RKO (cell line): ENCODE measurements around the gene ETFA.

ENCODE experiments used
- DNase-seq: peaks from one replicate; pipeline ENCODE4 v3.0.0-alpha.2; 2016; ENCODE audit warnings: low spot score

Gene ETFA

GRCh38 chr15:76311100-76311953, at the start of gene ETFA:
Gene ETFA, minus strand, starts transcription at chr15:76311469. Its CDS starts 81 bp downstream, at chr15:76311388.
- DNase-seq, result peak; percentile 95

GRCh38 chr15:76360416-76360815, 49.1 kb upstream of the ETFA start:
- no peak for DNase-seq

- DNase-seq, result no peak
Measured at GRCh38 chr15:76359152-76359551, 47.9 kb upstream of the ETFA start.

GRCh38 chr15:76358453-76358852, 47.2 kb upstream of the ETFA start:
- no peak for DNase-seq

GRCh38 chr15:76354823-76355440, 43.7 kb upstream of the ETFA start:
- DNase-seq, result no peak

GRCh38 chr15:76353903-76354302, 42.6 kb upstream of the ETFA start:
- no peak for DNase-seq

GRCh38 chr15:76353023-76353577, 41.8 kb upstream of the ETFA start:
- no peak for DNase-seq

- DNase-seq, result peak; percentile 30
Measured at GRCh38 chr15:76349301-76350070, 38.2 kb upstream of the ETFA start.

GRCh38 chr15:76347482-76348055, 36.3 kb upstream of the ETFA start:
- no peak for DNase-seq

- DNase-seq, result peak; percentile 22
Measured at GRCh38 chr15:76346669-76347481, 35.6 kb upstream of the ETFA start.

GRCh38 chr15:76345880-76346668, 34.8 kb upstream of the ETFA start:
- peak; percentile 74 for DNase-seq

GRCh38 chr15:76345583-76345879, 34.3 kb upstream of the ETFA start:
- no peak for DNase-seq

GRCh38 chr15:76344893-76345582, 33.8 kb upstream of the ETFA start:
- DNase-seq, result peak; percentile 3

GRCh38 chr15:76343313-76343996, 32.2 kb upstream of the ETFA start:
- DNase-seq, result no peak

- no peak for DNase-seq
Measured at GRCh38 chr15:76342382-76343201, 31.3 kb upstream of the ETFA start.

GRCh38 chr15:76342058-76342381, 30.8 kb upstream of the ETFA start:
- no peak for DNase-seq

GRCh38 chr15:76341366-76342057, 30.2 kb upstream of the ETFA start:
- no peak for DNase-seq

- no peak for DNase-seq
Measured at GRCh38 chr15:76340803-76341365, 29.6 kb upstream of the ETFA start.
